Mesodermal cell (in vitro differentiated cells): ENCODE results near the gene OXGR1.

ENCODE experiments used
- H3K27ac ChIP-seq: 2 replicates; pipeline ENCODE4 v1.7.0; 2013; ENCODE audit warnings: mild to moderate bottlenecking, low read depth, low read length, moderate library complexity; ENCODE audit not compliant: severe bottlenecking
- H3K36me3 ChIP-seq: 2 replicates; pipeline ENCODE4 v1.7.1; 2013; ENCODE audit warnings: mild to moderate bottlenecking, low read length, moderate library complexity; ENCODE audit not compliant: control insufficient read depth, insufficient read depth
- H3K4me1 ChIP-seq: one replicate; pipeline ENCODE4 v1.7.1; 2013; ENCODE audit warnings: mild to moderate bottlenecking, low read length; ENCODE audit not compliant: insufficient read depth, control insufficient read depth, poor library complexity, severe bottlenecking
- H3K4me3 ChIP-seq: 2 replicates; pipeline ENCODE4 v1.7.0; 2013; ENCODE audit warnings: low read length, control low read depth, mild to moderate bottlenecking; ENCODE audit not compliant: insufficient read depth, poor library complexity, severe bottlenecking; ENCODE audit errors: extremely low read depth
- H3K9me3 ChIP-seq: 2 replicates; pipeline ENCODE4 v1.7.1; 2013; ENCODE audit warnings: mild to moderate bottlenecking, low read length, moderate library complexity; ENCODE audit not compliant: control insufficient read depth
- WGBS, 2 experiments: methylation state at CpG; one replicate each; pipeline ENCODE4 v1.1.5; 2013; ENCODE audit warnings: missing lambda C conversion rate in 2 of 2; ENCODE audit not compliant: insufficient coverage in 2 of 2; 5-methylcytosine and 5-hydroxymethylcytosine counted together

The OXGR1 gene

GRCh38 chr13:97004096-97004876 is 10.0 kb upstream of the OXGR1 start:
- Histone ChIP-seq H3K36me3 (no peaks in the 10 kb centered on the region), H3K4me1 (peaks cover 37% of the 10 kb centered on the region), H3K27ac (peak overlapping the region; percentile 93), H3K9me3 (no peaks in the 10 kb centered on the region), H3K4me3 (no peak overlapping the region)
- WGBS, 2 experiments, result 82 to 87% methylated on average over 8 of the region's 9 CpGs

GRCh38 chr13:97003071-97003470 is 8.8 kb upstream of the OXGR1 start:
- Histone ChIP-seq H3K36me3 (no peaks in the 10 kb centered on the region), H3K9me3 (no peaks in the 10 kb centered on the region), H3K4me3 (no peak overlapping the region), H3K27ac (no peak overlapping the region), H3K4me1 (peaks cover 37% of the 10 kb centered on the region)
- no CpG with 5 or more reads among the region's 2 CpGs for WGBS, 2 experiments

DNA sequence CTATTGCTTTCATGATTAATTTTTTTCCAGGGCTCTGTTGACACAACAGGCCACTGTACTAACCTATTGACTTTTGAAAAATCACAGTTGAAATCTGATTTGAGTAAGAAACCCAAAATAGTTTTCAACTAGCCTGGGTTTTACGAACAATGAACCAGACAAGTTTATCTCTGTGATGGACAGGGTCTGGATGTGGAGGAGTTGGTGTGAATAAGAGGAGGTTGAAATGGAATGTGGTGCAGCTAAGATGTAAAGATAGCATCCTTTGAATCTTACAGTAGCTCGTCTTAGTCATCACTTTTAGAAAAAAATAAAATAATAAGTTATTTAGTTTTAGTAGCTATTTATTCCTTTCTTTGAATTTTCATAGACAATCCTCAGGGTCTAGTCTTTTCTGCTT is 8.3 kb upstream of the OXGR1 start:
- H3K36me3 ChIP-seq, result no peaks in the 10 kb centered on the region
- H3K9me3 ChIP-seq, result no peaks in the 10 kb centered on the region
- H3K4me1 ChIP-seq, result peaks cover 37% of the 10 kb centered on the region
- H3K27ac ChIP-seq, result peak overlapping the region; percentile 26
- H3K4me3 ChIP-seq, result no peak overlapping the region
- WGBS, 2 experiments, result 80% methylated on average over 1 of the region's 2 CpGs; no CpG with 5 or more reads in 1 of the 2 experiments

- Histone ChIP-seq H3K27ac (no peak overlapping the region), H3K9me3 (no peaks in the 10 kb centered on the region), H3K36me3 (no peaks in the 10 kb centered on the region), H3K4me3 (no peak overlapping the region), H3K4me1 (peaks cover 37% of the 10 kb centered on the region)
- WGBS, 2 experiments, result 93% methylated on average over 5 of the region's 6 CpGs
Measured at GRCh38 chr13:97001636-97002035, 7.4 kb upstream of the OXGR1 start.

DNA sequence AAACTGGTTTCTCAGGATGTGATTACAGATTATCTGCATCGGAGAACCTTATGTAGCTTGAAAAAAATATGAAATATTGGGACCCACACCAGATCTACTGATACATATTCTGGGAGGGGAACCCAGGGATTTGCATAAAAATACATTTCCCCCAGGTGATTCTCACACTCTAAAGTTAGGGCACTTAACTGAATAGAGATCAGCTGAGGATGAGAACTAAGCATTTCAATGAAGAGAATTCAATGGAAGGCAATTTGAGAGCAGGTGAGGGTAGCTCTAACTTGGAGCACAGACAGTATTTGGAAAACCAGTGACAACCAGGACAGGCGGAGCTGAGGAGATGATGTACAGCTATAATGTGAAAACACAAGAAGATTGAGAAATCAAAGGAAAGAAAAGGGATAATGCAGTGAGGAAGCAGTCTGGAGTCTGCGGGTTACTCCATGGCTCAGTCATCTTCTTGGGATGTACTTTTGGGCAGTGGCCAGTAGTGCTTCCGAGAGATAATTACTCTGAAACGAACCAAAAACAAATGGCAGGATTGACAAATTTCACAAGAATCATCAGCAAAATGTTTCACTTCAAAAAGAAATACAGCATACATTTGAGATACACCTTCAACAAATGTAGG is 6.1 kb upstream of the OXGR1 start:
- H3K4me1 ChIP-seq, result peaks cover 29% of the 10 kb centered on the region
- no peaks in the 10 kb centered on the region for H3K9me3 ChIP-seq
- H3K4me3 ChIP-seq, result no peak overlapping the region
- H3K27ac ChIP-seq, result no peak overlapping the region
- 57 to 70% methylated on average over 1 to 3 of the region's 5 CpGs for WGBS, 2 experiments
- H3K36me3 ChIP-seq, result no peaks in the 10 kb centered on the region

DNA sequence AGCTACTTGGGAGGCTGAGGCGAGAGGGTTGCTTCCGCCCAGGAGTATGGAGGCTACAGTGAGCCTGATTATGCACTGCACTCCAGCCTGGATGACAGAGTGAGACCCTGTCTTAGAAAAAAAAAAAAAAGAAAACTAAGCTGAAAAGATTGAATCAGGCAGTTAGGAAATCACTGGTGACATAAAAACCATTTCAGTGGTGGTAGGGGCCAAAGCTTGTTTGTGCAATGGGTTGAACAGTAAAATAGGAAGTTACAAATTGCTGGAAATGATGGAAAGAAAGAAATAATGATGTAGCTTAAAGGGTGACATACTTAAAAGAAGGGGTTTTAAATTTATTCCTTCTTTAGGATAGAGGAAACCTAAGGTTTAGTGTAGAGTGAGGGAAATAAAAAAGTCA is 4.8 kb upstream of the OXGR1 start:
- WGBS, 2 experiments, result 81 to 94% methylated on average over 2 of the region's 2 CpGs
- no peaks in the 10 kb centered on the region for H3K9me3 ChIP-seq
- H3K36me3 ChIP-seq, result no peaks in the 10 kb centered on the region
- H3K4me1 ChIP-seq, result peaks cover 16% of the 10 kb centered on the region
- no peak overlapping the region for H3K27ac ChIP-seq
- no peak overlapping the region for H3K4me3 ChIP-seq

GRCh38 chr13:96998051-96998450 is 3.8 kb upstream of the OXGR1 start:
- Histone ChIP-seq H3K36me3 (no peaks in the 10 kb centered on the region), H3K9me3 (no peaks in the 10 kb centered on the region), H3K4me1 (peaks cover 10% of the 10 kb centered on the region), H3K4me3 (no peak overlapping the region), H3K27ac (no peak overlapping the region)
- 57 to 78% methylated on average over 1 of the region's 2 CpGs for WGBS, 2 experiments

DNA sequence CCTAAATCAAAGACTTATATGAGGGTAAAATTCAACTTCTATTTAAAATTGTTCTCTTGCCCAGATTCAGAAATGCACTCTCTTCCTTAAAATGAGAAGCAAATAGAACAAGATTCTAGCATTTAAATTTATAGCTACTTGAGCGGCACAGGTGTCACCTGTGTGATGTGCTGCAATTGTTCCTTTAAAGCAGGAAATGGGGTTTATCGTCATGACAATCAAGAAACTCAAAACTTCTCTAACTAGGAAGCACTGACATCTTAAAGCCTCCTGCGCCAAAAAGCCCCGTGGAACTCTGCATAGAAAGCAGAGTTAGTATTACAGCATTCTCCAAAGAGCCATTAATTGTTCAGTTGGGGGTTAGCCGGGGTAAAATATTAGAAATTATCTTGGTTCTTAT is 2.6 kb upstream of the OXGR1 start:
- H3K9me3 ChIP-seq, result no peaks in the 10 kb centered on the region
- H3K4me3 ChIP-seq, result no peak overlapping the region
- no peaks in the 10 kb centered on the region for H3K36me3 ChIP-seq
- no peak overlapping the region for H3K27ac ChIP-seq
- peaks cover 4% of the 10 kb centered on the region for H3K4me1 ChIP-seq
- WGBS, 2 experiments, result 100% methylated on average over 1 of the region's 5 CpGs; no CpG with 5 or more reads in 1 of the 2 experiments

DNA sequence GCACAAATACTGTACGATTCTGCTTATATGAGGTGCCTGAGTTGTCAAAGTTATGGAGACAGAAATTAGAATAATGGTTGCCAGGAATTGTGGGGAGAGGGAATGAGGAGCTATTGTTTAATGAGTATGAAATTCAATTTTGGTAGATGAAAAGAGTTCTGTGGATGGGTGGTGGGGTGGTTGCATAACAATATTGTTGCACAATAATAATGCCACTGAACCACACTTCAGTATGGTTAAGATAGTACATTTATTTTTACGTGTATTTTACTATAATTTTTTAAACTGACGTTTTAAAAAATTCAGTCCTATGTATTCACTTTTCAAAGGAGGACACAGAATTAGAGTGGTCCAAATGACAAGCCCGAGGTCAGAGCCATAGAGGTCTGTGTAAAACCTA is 1.8 kb upstream of the OXGR1 start:
- Histone ChIP-seq H3K4me1 (peaks cover 4% of the 10 kb centered on the region), H3K9me3 (no peaks in the 10 kb centered on the region), H3K36me3 (no peaks in the 10 kb centered on the region), H3K4me3 (no peak overlapping the region), H3K27ac (no peak overlapping the region)
- 100% methylated on average over 1 of the region's 4 CpGs for WGBS, 2 experiments

- 61 to 72% methylated on average over 8 to 9 of the region's 10 CpGs for WGBS, 2 experiments
- H3K4me3 ChIP-seq, result no peak overlapping the region
- peaks cover 4% of the 10 kb centered on the region for H3K4me1 ChIP-seq
- no peaks in the 10 kb centered on the region for H3K9me3 ChIP-seq
- H3K27ac ChIP-seq, result no peak overlapping the region
- no peaks in the 10 kb centered on the region for H3K36me3 ChIP-seq
Measured at GRCh38 chr13:96994858-96995243, 575 bp upstream of the OXGR1 start.

GRCh38 chr13:96993634-96994016 is 651 bp downstream of the OXGR1 start:
- Histone ChIP-seq H3K36me3 (no peaks in the 10 kb centered on the region), H3K4me3 (peak overlapping the region; percentile 38), H3K4me1 (peaks cover 4% of the 10 kb centered on the region), H3K27ac (no peak overlapping the region), H3K9me3 (no peaks in the 10 kb centered on the region)
- 50 to 100% methylated on average over 1 of the region's 8 CpGs for WGBS, 2 experiments
